ENCODE data around the gene CRIP3. TPM values are rescaled to one million over a fixed set of nuclear protein-coding genes. Genes with fewer than 3 reads are reported as not detected.
A peak's percentile ranks its signal among the peaks of the same experiment; 100 is the strongest.

CRIP3 gene
- total RNA-seq, 4 donors from 2014 or later = not detected

DNA sequence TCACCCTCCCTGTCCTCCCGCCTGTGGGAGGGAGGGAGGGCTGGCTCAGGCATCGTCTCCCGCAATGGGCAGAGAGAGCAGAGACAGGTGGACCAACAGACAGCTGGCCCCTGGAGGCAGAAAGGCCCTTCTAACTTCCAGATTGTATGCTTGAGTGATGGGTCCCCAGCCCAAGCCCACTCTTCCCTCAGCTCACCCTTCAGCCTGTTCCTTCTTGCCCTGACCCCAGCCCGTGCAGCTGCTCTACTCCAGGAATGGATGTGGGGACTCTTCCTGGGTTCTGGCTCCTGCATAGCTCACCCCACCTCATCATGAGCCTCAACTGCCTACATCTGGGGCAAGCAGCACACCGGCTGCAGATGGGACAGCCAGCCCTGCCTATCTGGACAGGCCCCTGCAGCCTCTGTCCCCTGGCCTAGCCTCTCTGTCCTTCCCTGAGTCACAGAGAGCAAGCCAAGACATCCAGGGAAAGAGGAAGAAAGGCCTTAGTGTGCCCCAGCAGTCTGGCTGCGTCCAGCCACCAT is 22.1 kb downstream of the CRIP3 start:
- no peak for TF ChIP-seq EP300 (IDR thresholded peaks at IDR 0.05)
- TF ChIP-seq, protein P1, sequence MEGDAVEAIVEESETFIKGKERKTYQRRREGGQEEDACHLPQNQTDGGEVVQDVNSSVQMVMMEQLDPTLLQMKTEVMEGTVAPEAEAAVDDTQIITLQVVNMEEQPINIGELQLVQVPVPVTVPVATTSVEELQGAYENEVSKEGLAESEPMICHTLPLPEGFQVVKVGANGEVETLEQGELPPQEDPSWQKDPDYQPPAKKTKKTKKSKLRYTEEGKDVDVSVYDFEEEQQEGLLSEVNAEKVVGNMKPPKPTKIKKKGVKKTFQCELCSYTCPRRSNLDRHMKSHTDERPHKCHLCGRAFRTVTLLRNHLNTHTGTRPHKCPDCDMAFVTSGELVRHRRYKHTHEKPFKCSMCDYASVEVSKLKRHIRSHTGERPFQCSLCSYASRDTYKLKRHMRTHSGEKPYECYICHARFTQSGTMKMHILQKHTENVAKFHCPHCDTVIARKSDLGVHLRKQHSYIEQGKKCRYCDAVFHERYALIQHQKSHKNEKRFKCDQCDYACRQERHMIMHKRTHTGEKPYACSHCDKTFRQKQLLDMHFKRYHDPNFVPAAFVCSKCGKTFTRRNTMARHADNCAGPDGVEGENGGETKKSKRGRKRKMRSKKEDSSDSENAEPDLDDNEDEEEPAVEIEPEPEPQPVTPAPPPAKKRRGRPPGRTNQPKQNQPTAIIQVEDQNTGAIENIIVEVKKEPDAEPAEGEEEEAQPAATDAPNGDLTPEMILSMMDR (IDR thresholded peaks at IDR 0.05) = no peak
- TF ChIP-seq POLR2A (IDR thresholded peaks at IDR 0.05; ENCODE audit: low read depth) = no peak
- TF ChIP-seq POLR2AphosphoS5 (IDR thresholded peaks at IDR 0.05) = no peak
- Histone ChIP-seq H3K27me3 (peaks cover 0 to 42% (median 0%) of the 10 kb centered on the region in 4 donors), H3K27ac (replicated peaks in 1 of 4) (no peak overlapping the region), H3K36me3 (no peaks in the 10 kb centered on the region), H3K4me1 (peaks cover 0 to 10% (median 9%) of the 10 kb centered on the region in 4 donors), H3K9me3 (no peaks in the 10 kb centered on the region), H3K4me3 (no peak overlapping the region)
- DNase-seq (ENCODE audit: extremely low spot score) = no peak
- 82% methylated on average over 2 of the region's 6 CpGs for WGBS
- intact Hi-C loops (cut with DNase I) = no loop called here

- Histone ChIP-seq H3K27me3 (peaks cover 0 to 42% (median 0%) of the 10 kb centered on the region in 4 donors), H3K27ac (replicated peaks in 1 of 4) (no peak overlapping the region), H3K4me1 (peaks cover 0 to 10% (median 9%) of the 10 kb centered on the region in 4 donors), H3K4me3 (no peak overlapping the region), H3K36me3 (no peaks in the 10 kb centered on the region), H3K9me3 (no peaks in the 10 kb centered on the region)
- 82% methylated on average over 4 of the region's 5 CpGs for WGBS
- no peak for DNase-seq (ENCODE audit: extremely low spot score)
- intact Hi-C loops (cut with DNase I) = no loop called here
- TF ChIP-seq EP300 (IDR thresholded peaks at IDR 0.05) (no peak), POLR2A (IDR thresholded peaks at IDR 0.05; ENCODE audit: low read depth) (no peak), POLR2AphosphoS5 (IDR thresholded peaks at IDR 0.05) (no peak)
- TF ChIP-seq, protein P1 (IDR thresholded peaks at IDR 0.05) = no peak
Measured at GRCh38 chr6:43285832-43286231, 22.8 kb downstream of the CRIP3 start.

GRCh38 chr6:43284991-43285781 is 23.4 kb downstream of the CRIP3 start:
- Histone ChIP-seq H3K4me1 (peaks cover 0 to 10% (median 9%) of the 10 kb centered on the region in 4 donors), H3K27ac (replicated peaks in 1 of 4) (no peak overlapping the region), H3K4me3 (peak overlapping the region; percentile 20 to 41 (median 30)), H3K9me3 (no peaks in the 10 kb centered on the region), H3K36me3 (no peaks in the 10 kb centered on the region), H3K27me3 (peaks cover 0 to 42% (median 0%) of the 10 kb centered on the region in 4 donors)
- 12% methylated on average over 18 of the region's 83 CpGs for WGBS
- TF ChIP-seq, protein P1 (IDR thresholded peaks at IDR 0.05) = no peak
- TF ChIP-seq EP300 (IDR thresholded peaks at IDR 0.05) (no peak), POLR2AphosphoS5 (IDR thresholded peaks at IDR 0.05) (no peak)
- no peak for DNase-seq (ENCODE audit: extremely low spot score)
- intact Hi-C loops (cut with DNase I) = no loop called here

- intact Hi-C loops (cut with DNase I) = no loop called here
- Histone ChIP-seq H3K36me3 (no peaks in the 10 kb centered on the region), H3K4me3 (no peak overlapping the region), H3K4me1 (peaks cover 0 to 13% (median 10%) of the 10 kb centered on the region in 4 donors), H3K9me3 (no peaks in the 10 kb centered on the region), H3K27ac (replicated peaks in 1 of 4) (no peak overlapping the region), H3K27me3 (peaks cover 0 to 42% (median 0%) of the 10 kb centered on the region in 4 donors)
- no peak for DNase-seq (ENCODE audit: extremely low spot score)
- TF ChIP-seq EP300 (IDR thresholded peaks at IDR 0.05) (no peak), POLR2A (IDR thresholded peaks at IDR 0.05; ENCODE audit: low read depth) (no peak), POLR2AphosphoS5 (IDR thresholded peaks at IDR 0.05) (no peak)
- TF ChIP-seq, protein P1 (IDR thresholded peaks at IDR 0.05) = no peak
- 60% methylated on average over 10 of the region's 27 CpGs for WGBS
Measured at GRCh38 chr6:43283905-43284304, 24.7 kb downstream of the CRIP3 start.

Data from esophagus muscularis mucosa (tissue), 4 donors.